Tibial artery (tissue), 4 donors: ENCODE measurements around the gene ZNF780A.

ENCODE experiments used
- DNase-seq, 2 donors: peaks; one replicate each; pipeline ENCODE4 v3.0.0-alpha.2; 2019
- H3K27ac ChIP-seq, 2 donors: fragments of 200-600 bp; sonication (generic) in 1 of 2; 1 replicate in 1 of 2; 2 replicates in 1 of 2; pipeline ENCODE4 v1.5.1; 2018 to 2019; ENCODE audit warnings: mild to moderate bottlenecking in 1 of 2
- H3K27me3 ChIP-seq, 2 donors: fragments of 200-600 bp; sonication (generic) in 1 of 2; one replicate each; pipeline versions ENCODE4 v1.5.1 to v1.6.0; 2016 to 2019
- H3K36me3 ChIP-seq, 3 donors: fragments of 200-600 bp; sonication (generic) in 2 of 3; one replicate each; pipeline ENCODE4 v1.5.1; 2016 to 2019; ENCODE audit warnings: mild to moderate bottlenecking in 2 of 3
- H3K4me1 ChIP-seq, 4 donors: fragments of 200-600 bp; sonication (generic) in 2 of 4; 1 replicate in 3 of 4; 2 replicates in 1 of 4; pipeline ENCODE4 v1.5.1; 2016 to 2019
- H3K4me3 ChIP-seq, 2 donors: fragments of 200-600 bp; sonication (generic) in 1 of 2; 1 replicate in 1 of 2; 2 replicates in 1 of 2; pipeline ENCODE4 v1.5.1; 2018 to 2019; ENCODE audit warnings: mild to moderate bottlenecking in 2 of 2
- H3K9me3 ChIP-seq, 3 donors: fragments of 200-600 bp; sonication (generic) in 1 of 3; one replicate each; pipeline ENCODE4 v1.5.1; 2016 to 2019
- CTCF ChIP-seq, 2 experiments: fragments of 200-600 bp in 1 of 2; fragments of 450-650 bp in 1 of 2; IDR thresholded peaks; one replicate each; pipeline ENCODE4 v1.5.1; 2017 to 2019; ENCODE audit warnings: antibody characterized with exemption in 2 of 2, mild to moderate bottlenecking in 1 of 2, moderate library complexity in 1 of 2
- intact Hi-C: fragments of 100-400 bp; cut with DNase I; formaldehyde crosslinking; loops from one replicate; pipeline ENCODE4 v1.15.0; 2023; ENCODE audit warnings: low total_unique reads

Gene ZNF780A

GRCh38 chr19:40091205-40092129 lies 724 bp upstream of the ZNF780A start:
- H3K36me3 ChIP-seq: no peaks in the 10 kb centered on the region

GRCh38 chr19:40089462-40089861 lies 1.3 kb downstream of the ZNF780A start:
- peak overlapping the region; percentile 89 to 93 for H3K27ac ChIP-seq
- H3K4me3 ChIP-seq: peak overlapping the region; percentile 88
- no peak for DNase-seq
- H3K27me3 ChIP-seq: no peaks in the 10 kb centered on the region
- no peaks in the 10 kb centered on the region for H3K9me3 ChIP-seq
- H3K36me3 ChIP-seq: peaks cover 0 to 6% (median 6%) of the 10 kb centered on the region in 3 donors
- intact Hi-C loops: no loop called here
- H3K4me1 ChIP-seq: peaks cover 0 to 21% (median 8%) of the 10 kb centered on the region in 4 donors
- no peak for TF ChIP-seq CTCF (IDR thresholded peaks at IDR 0.05)

More at GRCh38 chr19:40091205-40092129, 724 bp upstream of the ZNF780A start:
- no peak for TF ChIP-seq CTCF (IDR thresholded peaks at IDR 0.05)
- Histone ChIP-seq H3K4me1 (peaks cover 0 to 21% (median 8%) of the 10 kb centered on the region in 4 donors), H3K9me3 (no peaks in the 10 kb centered on the region), H3K4me3 (peak overlapping the region; percentile 88), H3K27ac (peak overlapping the region; percentile 89 to 93), H3K27me3 (peaks cover 0 to 15% of the 10 kb centered on the region in 2 donors)
- DNase-seq: no peak
- intact Hi-C loops: no loop called here

- Histone ChIP-seq H3K9me3 (no peaks in the 10 kb centered on the region), H3K27me3 (no peaks in the 10 kb centered on the region), H3K27ac (no peak overlapping the region), H3K4me3 (no peak overlapping the region), H3K36me3 (peaks cover 8 to 15% (median 14%) of the 10 kb centered on the region in 3 donors), H3K4me1 (peaks cover 0 to 21% (median 8%) of the 10 kb centered on the region in 4 donors)
- no peak for TF ChIP-seq CTCF (IDR thresholded peaks at IDR 0.05)
- DNase-seq: no peak
- intact Hi-C loops: no loop called here
Measured at GRCh38 chr19:40088299-40089047, 2.3 kb downstream of the ZNF780A start.

GRCh38 chr19:40084948-40085347 lies 5.8 kb downstream of the ZNF780A start:
- Histone ChIP-seq H3K27ac (no peak overlapping the region), H3K4me1 (peaks cover 0 to 14% (median 8%) of the 10 kb centered on the region in 4 donors), H3K9me3 (no peaks in the 10 kb centered on the region), H3K27me3 (no peaks in the 10 kb centered on the region), H3K4me3 (no peak overlapping the region), H3K36me3 (peaks cover 39 to 51% (median 47%) of the 10 kb centered on the region in 3 donors)
- intact Hi-C loops: no loop called here
- TF ChIP-seq CTCF (IDR thresholded peaks at IDR 0.05): no peak
- DNase-seq: no peak

GRCh38 chr19:40081411-40081810 lies 9.3 kb downstream of the ZNF780A start:
- no peak overlapping the region for H3K27ac ChIP-seq
- no peak for DNase-seq
- intact Hi-C loops: no loop called here
- H3K27me3 ChIP-seq: no peaks in the 10 kb centered on the region
- H3K4me1 ChIP-seq: no peaks in the 10 kb centered on the region
- H3K4me3 ChIP-seq: no peak overlapping the region
- H3K36me3 ChIP-seq: peaks cover 71 to 82% (median 77%) of the 10 kb centered on the region in 3 donors
- peaks cover 0 to 13% (median 0%) of the 10 kb centered on the region in 3 donors for H3K9me3 ChIP-seq
- no peak for TF ChIP-seq CTCF (IDR thresholded peaks at IDR 0.05)
